ENCODE data around the gene CDKL5.

The CDKL5 gene

GRCh38 chrX:18674788-18675735, 249.7 kb downstream of the CDKL5 start:
- no peak overlapping the region for H2BK12ac ChIP-seq (ENCODE audit: low read length)
- WGBS, 2 donors (ENCODE audit: extremely low coverage in 2 of 2, insufficient read length in 2 of 2, insufficient replicate concordance in 1 of 2): no CpG with 5 or more reads among the region's 74 CpGs
- H2AFZ ChIP-seq (ENCODE audit: low read length): peak overlapping the region; percentile 96
- no peak overlapping the region for H2BK15ac ChIP-seq (ENCODE audit: low read length)
- peak overlapping the region; percentile 38 for H3K18ac ChIP-seq (ENCODE audit: low read length)
- H3K27ac ChIP-seq (replicated peaks; ENCODE audit: low read length): no peak overlapping the region
- peak; percentile 74 for DNase-seq (ENCODE audit: low spot score)
- no peak overlapping the region for H4K8ac ChIP-seq (ENCODE audit: low read depth, low read length)
- H3K27me3 ChIP-seq (ENCODE audit: control insufficient read depth in 3 of 3, insufficient read depth in 3 of 3, low read depth in 1 of 3, low read length in 3 of 3): no peaks in the 10 kb centered on the region
- H3K14ac ChIP-seq (ENCODE audit: low read length): no peak overlapping the region
- no peak overlapping the region for H2BK120ac ChIP-seq (ENCODE audit: low read depth, low read length)
- no peak overlapping the region for H4K91ac ChIP-seq (ENCODE audit: low read depth, low read length, poor library complexity)
- peak overlapping the region; percentile 40 for H3K4me2 ChIP-seq (ENCODE audit: insufficient read depth, low read length, poor library complexity, severe bottlenecking)
- H3K4me3 ChIP-seq (ENCODE audit: low read length in 2 of 2): peak overlapping the region; percentile 57 to 86
- H3K36me3 ChIP-seq (replicated peaks in 1 of 2; ENCODE audit: control insufficient read depth in 2 of 2, insufficient read depth in 2 of 2, low read length in 2 of 2): no peaks in the 10 kb centered on the region
- no peak overlapping the region for H2AK5ac ChIP-seq (ENCODE audit: low read depth, low read length)
- no peaks in the 10 kb centered on the region for H3K79me1 ChIP-seq (ENCODE audit: low read depth, low read length)
- no peak overlapping the region for H2BK5ac ChIP-seq (ENCODE audit: low read length)
- no peaks in the 10 kb centered on the region for H3K9me3 ChIP-seq (replicated peaks in 1 of 2; ENCODE audit: control insufficient read depth in 2 of 2, insufficient read depth in 1 of 2, low read depth in 1 of 2, low read length in 2 of 2)
- H3K4me1 ChIP-seq (ENCODE audit: control insufficient read depth in 2 of 2, insufficient read depth in 1 of 2, low read depth in 1 of 2, low read length in 2 of 2): no peaks in the 10 kb centered on the region
- no peak overlapping the region for H3K23ac ChIP-seq (ENCODE audit: low read depth, low read length, poor library complexity)
- H3K4ac ChIP-seq (ENCODE audit: low read length): no peak overlapping the region
- no peak overlapping the region for H3K9ac ChIP-seq (ENCODE audit: low read depth, low read length, poor library complexity)

GRCh38 chrX:18676050-18676449, 250.6 kb downstream of the CDKL5 start:
- no peaks in the 10 kb centered on the region for H3K9me3 ChIP-seq (replicated peaks in 1 of 2; ENCODE audit: control insufficient read depth in 2 of 2, insufficient read depth in 1 of 2, low read depth in 1 of 2, low read length in 2 of 2)
- H2BK120ac ChIP-seq (ENCODE audit: low read depth, low read length): no peak overlapping the region
- H4K91ac ChIP-seq (ENCODE audit: low read depth, low read length, poor library complexity): no peak overlapping the region
- H2BK5ac ChIP-seq (ENCODE audit: low read length): no peak overlapping the region
- H3K36me3 ChIP-seq (replicated peaks in 1 of 2; ENCODE audit: control insufficient read depth in 2 of 2, insufficient read depth in 2 of 2, low read length in 2 of 2): no peaks in the 10 kb centered on the region
- no peaks in the 10 kb centered on the region for H3K27me3 ChIP-seq (ENCODE audit: control insufficient read depth in 3 of 3, insufficient read depth in 3 of 3, low read depth in 1 of 3, low read length in 3 of 3)
- H3K14ac ChIP-seq (ENCODE audit: low read length): no peak overlapping the region
- H4K8ac ChIP-seq (ENCODE audit: low read depth, low read length): no peak overlapping the region
- H3K23ac ChIP-seq (ENCODE audit: low read depth, low read length, poor library complexity): no peak overlapping the region
- no peak overlapping the region for H3K4me2 ChIP-seq (ENCODE audit: insufficient read depth, low read length, poor library complexity, severe bottlenecking)
- no peak overlapping the region for H3K4me3 ChIP-seq (ENCODE audit: low read length in 2 of 2)
- H2AK5ac ChIP-seq (ENCODE audit: low read depth, low read length): no peak overlapping the region
- no peak overlapping the region for H3K18ac ChIP-seq (ENCODE audit: low read length)
- no peak overlapping the region for H3K27ac ChIP-seq (replicated peaks; ENCODE audit: low read length)
- no peak for DNase-seq (ENCODE audit: low spot score)
- H3K79me1 ChIP-seq (ENCODE audit: low read depth, low read length): no peaks in the 10 kb centered on the region
- H3K9ac ChIP-seq (ENCODE audit: low read depth, low read length, poor library complexity): no peak overlapping the region
- H2BK15ac ChIP-seq (ENCODE audit: low read length): no peak overlapping the region
- no peaks in the 10 kb centered on the region for H3K4me1 ChIP-seq (ENCODE audit: control insufficient read depth in 2 of 2, insufficient read depth in 1 of 2, low read depth in 1 of 2, low read length in 2 of 2)
- WGBS, 2 donors (ENCODE audit: extremely low coverage in 2 of 2, insufficient read length in 2 of 2, insufficient replicate concordance in 1 of 2): no CpG with 5 or more reads among the region's 10 CpGs
- H2AFZ ChIP-seq (ENCODE audit: low read length): peak overlapping the region; percentile 66
- no peak overlapping the region for H2BK12ac ChIP-seq (ENCODE audit: low read length)
- no peak overlapping the region for H3K4ac ChIP-seq (ENCODE audit: low read length)

GRCh38 chrX:18676470-18676869, 251.1 kb downstream of the CDKL5 start:
- peak; percentile 8 for DNase-seq (ENCODE audit: low spot score)
- no peak overlapping the region for H2BK12ac ChIP-seq (ENCODE audit: low read length)

GRCh38 chrX:18677161-18677869, 251.9 kb downstream of the CDKL5 start:
- no CpG with 5 or more reads among the region's 17 CpGs for WGBS, 2 donors (ENCODE audit: extremely low coverage in 2 of 2, insufficient read length in 2 of 2, insufficient replicate concordance in 1 of 2)
- H3K4ac ChIP-seq (ENCODE audit: low read length): no peak overlapping the region
- H2BK12ac ChIP-seq (ENCODE audit: low read length): no peak overlapping the region
- no peak overlapping the region for H2BK120ac ChIP-seq (ENCODE audit: low read depth, low read length)
- H2AK5ac ChIP-seq (ENCODE audit: low read depth, low read length): no peak overlapping the region
- H3K79me1 ChIP-seq (ENCODE audit: low read depth, low read length): no peaks in the 10 kb centered on the region
- H3K36me3 ChIP-seq (replicated peaks in 1 of 2; ENCODE audit: control insufficient read depth in 2 of 2, insufficient read depth in 2 of 2, low read length in 2 of 2): no peaks in the 10 kb centered on the region
- no peak overlapping the region for H2BK5ac ChIP-seq (ENCODE audit: low read length)
- no peak overlapping the region for H3K9ac ChIP-seq (ENCODE audit: low read depth, low read length, poor library complexity)
- H3K4me2 ChIP-seq (ENCODE audit: insufficient read depth, low read length, poor library complexity, severe bottlenecking): no peak overlapping the region
- no peak overlapping the region for H3K23ac ChIP-seq (ENCODE audit: low read depth, low read length, poor library complexity)
- H3K14ac ChIP-seq (ENCODE audit: low read length): no peak overlapping the region
- no peaks in the 10 kb centered on the region for H3K4me1 ChIP-seq (ENCODE audit: control insufficient read depth in 2 of 2, insufficient read depth in 1 of 2, low read depth in 1 of 2, low read length in 2 of 2)
- no peak overlapping the region for H3K4me3 ChIP-seq (ENCODE audit: low read length in 2 of 2)
- H3K27ac ChIP-seq (replicated peaks; ENCODE audit: low read length): no peak overlapping the region
- H3K27me3 ChIP-seq (ENCODE audit: control insufficient read depth in 3 of 3, insufficient read depth in 3 of 3, low read depth in 1 of 3, low read length in 3 of 3): no peaks in the 10 kb centered on the region
- H2BK15ac ChIP-seq (ENCODE audit: low read length): no peak overlapping the region
- H3K9me3 ChIP-seq (replicated peaks in 1 of 2; ENCODE audit: control insufficient read depth in 2 of 2, insufficient read depth in 1 of 2, low read depth in 1 of 2, low read length in 2 of 2): no peaks in the 10 kb centered on the region
- no peak overlapping the region for H2AFZ ChIP-seq (ENCODE audit: low read length)
- no peak overlapping the region for H4K8ac ChIP-seq (ENCODE audit: low read depth, low read length)
- no peak overlapping the region for H3K18ac ChIP-seq (ENCODE audit: low read length)
- no peak for DNase-seq (ENCODE audit: low spot score)
- no peak overlapping the region for H4K91ac ChIP-seq (ENCODE audit: low read depth, low read length, poor library complexity)

More at GRCh38 chrX:18676470-18676869, 251.1 kb downstream of the CDKL5 start:
- Histone ChIP-seq H2BK120ac (ENCODE audit: low read depth, low read length) (no peak overlapping the region), H2BK15ac (ENCODE audit: low read length) (no peak overlapping the region), H3K14ac (ENCODE audit: low read length) (no peak overlapping the region), H4K8ac (ENCODE audit: low read depth, low read length) (no peak overlapping the region), H3K27me3 (ENCODE audit: control insufficient read depth in 3 of 3, insufficient read depth in 3 of 3, low read depth in 1 of 3, low read length in 3 of 3) (no peaks in the 10 kb centered on the region), H4K91ac (ENCODE audit: low read depth, low read length, poor library complexity) (no peak overlapping the region), H3K9me3 (replicated peaks in 1 of 2; ENCODE audit: control insufficient read depth in 2 of 2, insufficient read depth in 1 of 2, low read depth in 1 of 2, low read length in 2 of 2) (no peaks in the 10 kb centered on the region), H3K4ac (ENCODE audit: low read length) (no peak overlapping the region), H2BK5ac (ENCODE audit: low read length) (no peak overlapping the region), H3K18ac (ENCODE audit: low read length) (no peak overlapping the region), H3K36me3 (replicated peaks in 1 of 2; ENCODE audit: control insufficient read depth in 2 of 2, insufficient read depth in 2 of 2, low read length in 2 of 2) (no peaks in the 10 kb centered on the region), H3K9ac (ENCODE audit: low read depth, low read length, poor library complexity) (no peak overlapping the region), H3K4me2 (ENCODE audit: insufficient read depth, low read length, poor library complexity, severe bottlenecking) (peak overlapping the region; percentile 2), H3K4me1 (ENCODE audit: control insufficient read depth in 2 of 2, insufficient read depth in 1 of 2, low read depth in 1 of 2, low read length in 2 of 2) (no peaks in the 10 kb centered on the region), H2AK5ac (ENCODE audit: low read depth, low read length) (no peak overlapping the region), H3K23ac (ENCODE audit: low read depth, low read length, poor library complexity) (no peak overlapping the region), H3K79me1 (ENCODE audit: low read depth, low read length) (no peaks in the 10 kb centered on the region), H2AFZ (ENCODE audit: low read length) (peak overlapping the region; percentile 66), H3K27ac (replicated peaks; ENCODE audit: low read length) (no peak overlapping the region), H3K4me3 (ENCODE audit: low read length in 2 of 2) (no peak overlapping the region)
- no CpG with 5 or more reads among the region's 11 CpGs for WGBS, 2 donors (ENCODE audit: extremely low coverage in 2 of 2, insufficient read length in 2 of 2, insufficient replicate concordance in 1 of 2)
